ENCODE results near the gene TMEM98. TPM values are rescaled to one million over a fixed set of nuclear protein-coding genes. Genes with fewer than 3 reads are reported as not detected.
"Not testable (repeated sequence)": the region's sequence is repeated elsewhere in the genome, so short reads cannot be mapped to it uniquely, and the experiment has no call there.

The TMEM98 gene, protein sequence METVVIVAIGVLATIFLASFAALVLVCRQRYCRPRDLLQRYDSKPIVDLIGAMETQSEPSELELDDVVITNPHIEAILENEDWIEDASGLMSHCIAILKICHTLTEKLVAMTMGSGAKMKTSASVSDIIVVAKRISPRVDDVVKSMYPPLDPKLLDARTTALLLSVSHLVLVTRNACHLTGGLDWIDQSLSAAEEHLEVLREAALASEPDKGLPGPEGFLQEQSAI
- total RNA-seq, result 47.8 TPM

DNA sequence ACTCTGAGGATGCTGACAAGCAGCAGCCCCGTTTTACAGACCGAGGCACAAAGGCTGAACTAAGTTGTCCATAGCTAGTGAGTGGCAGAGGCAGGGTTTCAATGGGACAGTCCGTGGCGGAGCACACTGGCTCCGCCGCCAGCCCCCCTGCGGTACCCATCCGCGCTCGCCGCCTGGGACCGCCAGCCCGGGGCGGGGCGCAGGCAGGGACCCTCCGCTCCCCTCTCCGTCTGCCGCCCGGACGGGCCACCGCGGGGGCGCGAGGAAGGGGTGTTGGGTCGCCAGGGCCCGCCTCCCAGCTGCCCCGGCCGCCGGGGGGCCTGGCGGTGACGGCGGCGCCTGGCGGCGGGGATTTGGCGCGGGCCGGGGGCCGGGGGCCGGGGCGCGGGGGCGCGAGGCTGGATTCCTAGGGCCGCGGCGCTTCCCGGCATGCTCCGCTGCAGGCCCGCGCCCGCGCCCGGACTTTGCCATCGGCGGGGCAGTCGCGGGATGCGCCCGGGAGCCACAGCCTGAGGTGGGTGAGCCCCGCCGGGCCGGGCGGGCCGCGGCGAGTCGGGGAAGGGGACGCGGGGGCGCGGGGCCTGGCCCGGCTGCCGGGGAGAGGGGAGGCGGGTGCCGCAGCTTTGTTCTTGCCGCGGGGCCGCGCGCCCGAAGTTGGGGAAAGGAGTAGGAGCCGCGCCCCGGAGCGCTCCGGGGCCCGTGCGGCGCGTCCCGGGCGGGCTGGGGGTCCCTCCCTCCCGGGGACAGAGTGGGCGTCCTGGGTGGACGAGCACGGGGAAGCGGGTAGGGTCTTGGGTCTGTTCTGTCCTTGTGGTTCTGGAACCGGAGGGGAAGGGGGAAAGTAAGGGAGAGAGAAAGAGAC lies at the start of gene TMEM98:
Gene TMEM98, plus strand, starts transcription at position 430 of the 862 bp plus-strand sequence. CDS start 3,376 bp downstream, outside the sequence.
- peak; percentile 64 for DNase-seq

DNA sequence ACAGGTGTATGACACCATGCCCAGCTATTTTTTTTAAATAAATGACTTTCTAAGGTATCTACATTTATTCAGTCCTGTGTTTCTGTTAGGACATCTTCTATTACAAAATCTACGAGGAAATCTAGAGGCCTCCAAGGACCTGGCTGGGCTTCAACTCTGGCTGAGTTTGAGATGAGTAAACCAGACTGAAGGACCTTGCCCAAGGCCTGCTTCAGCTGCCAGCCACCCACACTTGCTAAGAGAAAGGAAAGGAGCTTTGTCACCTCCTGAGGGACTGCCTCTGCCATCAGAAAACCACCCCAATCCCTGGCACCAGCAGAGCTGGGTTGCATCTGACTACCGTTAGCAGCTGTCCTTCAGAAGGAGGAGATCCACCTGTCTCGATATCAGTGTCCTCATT lies 49.7 kb upstream of the TMEM98 start:
- no peak for DNase-seq

DNA sequence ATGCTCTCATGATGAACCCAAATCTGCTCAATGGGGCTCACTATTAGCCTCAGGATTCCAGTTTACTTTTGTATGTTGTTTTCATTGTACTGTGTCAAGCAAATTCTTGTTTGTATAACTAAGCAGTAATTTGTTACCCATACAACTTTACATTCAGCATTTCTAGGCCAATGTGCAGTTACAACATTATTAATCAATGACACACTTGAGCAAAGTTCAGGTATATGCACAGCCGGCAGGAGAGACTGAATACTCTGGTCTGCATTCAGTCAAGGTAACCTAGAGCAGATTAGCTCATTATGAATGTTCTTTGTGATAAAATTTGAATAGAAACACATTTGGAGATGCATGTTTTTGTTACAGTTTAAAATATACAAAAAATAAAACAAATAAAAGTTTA lies 48.8 kb upstream of the TMEM98 start:
- no peak for DNase-seq

DNA sequence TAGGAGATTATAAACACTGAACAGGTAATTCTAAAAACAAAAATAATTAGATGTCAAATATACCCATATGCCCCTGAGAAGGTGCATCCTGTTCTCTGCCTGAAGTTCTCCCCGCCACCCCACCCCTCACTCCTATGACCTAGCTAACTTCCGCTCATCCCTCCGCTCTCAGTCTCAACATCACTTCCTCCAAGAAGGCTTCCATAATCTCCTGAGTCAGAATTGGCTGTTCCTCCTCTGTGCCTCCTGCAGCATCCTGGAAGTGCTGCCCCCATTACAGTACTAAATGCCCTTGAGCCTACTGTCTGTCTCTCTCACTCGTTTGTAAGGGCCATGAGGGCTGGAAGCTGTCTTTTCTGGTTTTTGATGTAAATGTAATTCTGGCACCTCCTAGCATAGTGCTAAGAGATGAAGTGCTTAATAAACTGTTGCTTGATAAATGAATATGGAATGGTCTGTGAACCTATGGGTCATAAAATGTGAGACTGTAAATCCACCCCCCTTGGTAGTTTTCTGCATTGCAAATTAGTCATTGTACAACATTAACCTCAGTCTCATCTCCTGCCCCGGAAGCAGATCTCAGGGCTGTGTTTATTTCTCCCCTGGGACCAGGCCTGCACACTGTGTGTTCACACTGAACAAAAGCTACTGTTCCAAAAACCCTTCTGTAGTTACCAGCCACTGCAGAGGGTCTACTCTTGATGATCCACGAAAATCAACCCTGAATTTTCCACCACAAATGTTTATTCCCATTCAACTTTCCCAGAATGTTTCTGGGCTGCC lies 47.1 kb upstream of the TMEM98 start:
- DNase-seq, result no peak

DNA sequence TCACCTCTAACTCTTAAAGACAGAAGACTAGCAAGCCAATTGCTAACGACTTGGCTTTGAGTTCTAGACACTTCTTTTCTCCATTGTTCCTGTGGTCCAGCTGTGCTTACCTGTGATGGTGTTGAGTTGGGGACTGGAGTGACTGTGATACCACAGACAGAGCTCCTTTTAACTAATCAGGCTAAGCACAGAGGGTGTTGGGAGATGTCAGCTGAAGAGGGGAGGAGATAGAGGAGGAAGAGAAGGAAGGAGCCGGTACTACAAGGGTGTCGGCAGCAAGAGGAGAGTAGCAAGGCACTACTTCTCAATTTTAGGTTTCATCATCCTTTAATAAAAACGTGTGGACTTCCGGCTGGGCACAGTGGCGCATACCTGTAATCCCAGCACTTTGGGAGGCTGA lies 45.9 kb upstream of the TMEM98 start:
- no peak for DNase-seq

DNA sequence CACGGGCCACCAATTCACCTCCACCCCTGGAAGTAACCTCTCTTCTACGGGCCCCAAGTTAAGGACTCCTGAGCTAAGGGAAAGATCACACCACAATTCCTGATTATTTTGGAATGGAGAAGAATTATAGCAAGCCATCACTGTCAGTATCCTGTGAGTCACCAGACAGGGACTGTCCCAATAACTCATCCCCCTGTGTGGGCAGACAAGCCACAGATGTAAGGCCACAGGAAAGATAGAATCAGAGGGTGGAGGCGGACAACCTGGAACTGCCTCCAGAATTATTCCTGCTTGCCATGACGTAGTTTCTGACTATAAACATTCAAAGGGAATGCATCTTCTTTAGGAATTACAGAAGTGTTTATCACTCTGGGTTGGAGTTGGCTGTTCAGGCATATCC lies 45.2 kb upstream of the TMEM98 start:
- DNase-seq, result no peak

DNA sequence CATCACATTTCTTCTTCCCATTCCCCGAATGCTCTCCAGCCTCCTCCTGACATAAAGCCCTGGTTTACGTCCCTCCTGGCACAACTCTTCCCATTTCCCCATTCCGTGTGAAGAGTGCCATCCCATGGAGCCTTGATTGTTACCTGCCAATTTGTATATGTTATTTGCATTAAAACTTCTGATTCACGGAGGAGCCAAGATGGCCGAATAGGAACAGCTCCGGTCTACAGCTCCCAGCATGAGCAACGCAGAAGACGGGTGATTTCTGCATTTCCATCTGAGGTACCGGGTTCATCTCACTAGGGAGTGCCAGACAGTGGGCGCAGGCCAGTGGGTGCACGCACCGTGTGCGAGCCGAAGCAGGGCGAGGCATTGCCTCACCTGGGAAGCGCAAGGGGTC lies 41.0 kb upstream of the TMEM98 start:
- DNase-seq, result not testable (repeated sequence)

DNA sequence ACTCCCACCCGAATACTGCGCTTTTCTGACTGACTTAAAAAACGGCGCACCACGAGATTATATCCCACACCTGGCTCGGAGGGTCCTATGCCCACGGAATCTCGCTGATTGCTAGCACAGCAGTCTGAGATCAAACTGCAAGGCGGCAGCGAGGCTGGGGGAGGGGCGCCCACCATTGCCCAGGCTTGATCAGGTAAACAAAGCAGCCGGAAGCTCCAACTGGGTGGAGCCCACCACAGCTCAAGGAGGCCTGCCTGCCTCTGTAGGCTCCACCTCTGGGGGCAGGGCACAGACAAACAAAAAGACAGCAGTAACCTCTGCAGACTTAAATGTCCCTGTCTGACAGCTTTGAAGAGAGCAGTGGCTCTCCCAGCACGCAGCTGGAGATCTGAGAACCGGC lies 40.5 kb upstream of the TMEM98 start:
- DNase-seq, result not testable (repeated sequence)

DNA sequence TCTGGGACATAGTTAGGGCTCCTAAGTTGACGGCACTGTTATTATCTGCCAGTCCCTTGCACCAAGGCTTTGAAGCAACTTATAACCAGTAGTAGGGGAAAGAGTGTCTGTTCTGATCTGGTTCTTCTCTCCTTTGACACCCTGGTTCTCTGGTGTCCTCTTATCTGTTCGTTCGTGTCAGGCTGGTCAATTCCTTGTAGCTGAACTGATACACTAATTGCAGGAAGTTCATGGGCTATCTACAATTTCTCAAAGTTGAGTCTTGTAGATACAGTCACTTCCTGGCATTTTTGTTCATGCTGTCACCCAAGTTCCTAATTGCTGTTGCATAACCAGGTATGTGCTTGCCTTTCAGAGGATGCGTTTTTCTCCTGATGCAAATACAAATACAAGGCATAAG lies 33.7 kb upstream of the TMEM98 start:
- DNase-seq, result no peak

DNA sequence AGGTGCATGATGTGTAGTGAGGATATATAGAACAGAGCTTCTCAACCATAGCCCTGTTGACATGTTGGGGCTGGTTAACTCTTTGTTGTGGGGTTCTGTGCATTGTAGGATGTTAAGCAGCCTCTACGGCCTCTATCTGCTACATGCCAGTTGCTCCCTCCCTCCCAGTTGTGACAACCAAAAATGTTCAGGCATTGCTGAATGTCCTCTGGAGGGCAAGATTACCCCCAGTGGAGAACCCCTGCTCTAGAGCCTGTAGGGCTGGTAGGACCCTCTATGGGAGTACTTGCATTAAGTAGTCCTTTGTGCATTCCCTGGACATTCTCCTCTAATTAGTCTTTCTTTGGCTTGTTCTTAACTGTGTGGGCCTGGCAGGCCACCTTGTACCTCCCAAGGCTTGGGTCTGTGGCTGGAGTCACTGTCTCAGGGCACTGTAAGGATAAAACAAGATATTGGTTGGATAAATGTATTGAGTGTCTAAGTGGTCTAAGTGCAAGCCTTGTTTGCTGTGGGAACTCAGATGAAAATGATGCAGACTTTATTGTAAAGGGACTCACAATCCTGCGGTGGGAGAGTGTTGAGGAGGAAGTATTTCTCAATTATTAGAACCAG lies 31.2 kb upstream of the TMEM98 start:
- DNase-seq, result no peak

DNA sequence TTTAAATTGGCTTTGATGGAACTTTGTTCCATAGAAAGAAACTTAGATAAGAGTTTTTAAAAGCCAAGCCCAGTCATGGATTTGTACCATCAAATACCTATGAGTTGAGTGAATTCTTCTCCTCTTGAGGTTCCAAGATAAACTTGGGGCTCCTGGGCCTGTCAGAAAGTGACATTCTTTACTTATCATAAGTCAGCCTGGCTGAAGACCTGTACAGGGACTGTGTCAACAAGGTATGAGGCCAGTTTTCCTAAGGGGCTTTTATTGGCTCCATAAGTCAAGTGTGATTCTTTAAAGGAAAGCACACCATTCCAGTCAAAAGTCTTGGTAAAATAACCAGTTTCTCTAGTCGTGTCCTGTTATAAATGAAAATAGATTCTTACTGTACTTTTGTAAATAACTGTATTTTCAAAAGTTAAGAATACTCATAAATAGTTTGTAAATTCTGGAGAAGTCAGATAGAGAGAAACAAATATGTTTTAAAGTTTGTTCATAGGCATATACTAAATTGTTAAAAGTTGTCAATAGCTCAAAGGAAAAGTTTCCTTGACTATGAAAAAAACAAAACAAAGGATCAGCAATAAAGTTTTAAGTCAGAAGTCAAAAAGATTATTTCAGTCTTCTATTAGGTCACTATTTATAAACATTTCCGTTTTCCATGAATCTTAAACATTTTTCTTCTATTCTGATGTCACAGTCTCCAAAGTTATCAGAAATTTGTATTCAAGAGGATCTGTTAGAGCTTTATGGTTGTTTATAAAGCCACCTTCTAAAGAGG lies 28.5 kb upstream of the TMEM98 start:
- no peak for DNase-seq

DNA sequence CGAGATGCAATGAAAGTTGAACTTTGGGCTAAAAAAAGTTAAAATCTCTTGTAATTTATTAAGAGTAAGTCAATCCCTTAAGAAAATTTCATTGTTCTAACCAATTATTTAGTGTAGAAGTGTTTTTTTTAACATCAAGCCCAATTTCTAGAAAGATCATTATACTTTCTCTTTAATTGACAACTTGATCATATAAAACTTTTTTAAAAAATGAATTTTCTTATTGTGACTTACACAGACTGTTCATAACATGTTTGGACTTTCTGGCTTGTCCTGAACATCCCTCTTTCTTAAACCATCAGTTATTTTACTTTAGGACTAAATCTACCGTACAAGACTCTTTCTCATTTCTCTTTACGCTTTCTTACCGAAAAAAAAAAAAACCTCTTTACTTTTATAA lies 26.2 kb upstream of the TMEM98 start:
- no peak for DNase-seq

DNA sequence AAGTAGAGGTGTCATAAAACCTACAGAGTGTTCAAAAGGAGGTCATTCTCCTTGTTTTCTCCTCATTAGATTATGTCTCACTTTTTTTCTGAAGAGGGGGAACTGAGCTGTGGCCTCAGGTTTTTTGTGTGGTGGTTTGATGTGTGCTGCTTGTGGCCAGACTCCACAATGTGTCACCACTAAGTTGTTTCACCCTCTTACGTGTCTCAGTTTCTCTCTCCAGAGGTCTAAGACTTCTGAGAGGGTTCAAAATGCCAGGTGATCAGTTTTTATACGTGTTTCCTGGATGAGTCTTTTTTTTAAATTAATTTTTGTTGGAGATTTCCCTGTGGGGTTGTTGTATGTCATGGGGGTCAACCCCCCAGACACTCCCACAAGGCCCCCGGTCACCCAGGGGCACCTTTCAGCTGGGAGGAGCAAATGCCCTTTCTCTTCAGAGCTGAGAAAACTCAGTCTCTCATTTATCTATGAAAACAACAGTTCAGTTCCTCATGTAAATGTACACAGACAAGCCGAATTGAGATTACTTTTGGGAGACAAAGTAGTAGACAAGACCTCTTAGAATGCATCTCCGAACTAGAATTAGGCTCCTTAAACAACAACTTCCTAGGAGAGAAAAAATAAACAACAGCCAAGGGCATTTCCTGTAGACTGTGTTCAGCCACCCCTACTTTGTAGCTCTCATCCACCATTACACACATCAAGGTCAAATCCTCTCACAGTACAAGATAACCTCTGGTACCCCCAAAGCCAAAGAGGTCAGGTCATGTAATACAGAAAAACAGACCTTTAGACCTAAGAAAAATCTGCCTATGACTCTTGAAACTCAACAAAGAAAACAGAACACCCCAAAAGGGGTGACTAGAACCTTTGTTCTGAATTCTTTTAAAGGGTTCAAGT lies 23.9 kb upstream of the TMEM98 start:
- DNase-seq, result no peak

DNA sequence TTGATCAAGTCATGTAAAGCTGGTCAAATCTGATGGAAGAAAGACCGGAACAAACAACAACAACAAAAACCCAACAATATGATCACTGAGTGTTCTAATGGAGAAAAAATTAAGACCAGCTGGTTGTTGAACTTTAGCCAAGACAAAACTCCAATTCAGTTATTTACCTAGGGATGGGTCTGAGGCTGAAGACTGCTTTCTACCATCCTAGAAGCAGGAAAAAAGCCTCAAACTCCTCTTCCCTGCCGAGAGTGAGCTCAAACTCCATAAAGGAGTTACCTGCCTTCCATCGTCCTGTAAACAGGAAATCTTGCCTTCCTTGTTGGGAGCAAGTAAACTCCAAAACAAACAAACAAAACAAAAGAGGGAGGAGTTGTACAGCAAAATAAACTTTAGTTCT lies 23.1 kb upstream of the TMEM98 start:
- DNase-seq, result no peak

DNA sequence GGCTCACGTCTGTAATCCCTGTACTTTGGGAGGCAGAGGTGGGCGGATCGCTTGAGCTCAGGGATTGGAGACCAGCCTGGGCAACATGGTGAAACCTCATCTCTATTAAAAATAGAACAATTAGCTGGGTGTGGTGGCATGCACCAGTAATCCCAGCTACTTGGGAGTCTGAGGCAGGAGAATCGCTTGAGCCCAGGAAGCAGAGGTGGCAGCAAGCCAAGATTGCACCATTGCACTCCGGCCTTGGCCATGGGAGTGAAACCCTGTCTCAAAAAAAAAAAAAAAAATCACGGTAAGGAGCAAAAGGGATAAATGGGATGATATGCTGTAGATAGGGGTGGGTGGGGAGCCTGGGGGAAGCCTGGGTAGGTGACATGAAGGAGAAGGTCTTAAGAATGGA lies 20.4 kb upstream of the TMEM98 start:
- DNase-seq, result no peak

DNA sequence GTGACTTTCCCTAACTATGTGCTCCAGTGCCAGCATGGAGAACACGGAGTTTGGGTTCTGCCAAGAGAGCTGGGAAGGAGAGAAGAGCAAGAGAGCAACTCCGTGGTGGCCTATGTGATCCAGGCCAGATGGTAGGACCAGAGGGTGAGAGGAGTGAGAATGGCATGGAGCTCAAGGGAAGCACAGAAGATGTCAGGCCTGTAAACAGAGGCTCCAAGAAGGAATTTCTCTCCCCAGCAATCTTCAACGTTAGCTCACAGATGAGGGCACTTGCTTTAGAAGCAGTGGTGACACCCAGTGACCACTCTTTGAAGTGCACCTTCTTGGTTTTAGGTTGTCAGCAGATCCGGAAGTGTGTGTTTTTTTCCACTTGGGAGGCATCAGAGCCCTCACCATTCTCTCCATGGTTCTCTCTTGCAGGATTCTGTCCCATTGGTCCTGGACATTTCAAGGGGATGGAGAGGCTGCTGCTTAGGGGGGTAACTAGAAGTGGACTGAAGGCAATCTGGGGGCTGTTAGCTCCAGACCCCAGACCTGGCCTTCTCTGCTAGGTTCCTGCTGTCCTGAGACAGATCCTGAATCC lies 18.1 kb upstream of the TMEM98 start:
- DNase-seq, result peak; percentile 79

DNA sequence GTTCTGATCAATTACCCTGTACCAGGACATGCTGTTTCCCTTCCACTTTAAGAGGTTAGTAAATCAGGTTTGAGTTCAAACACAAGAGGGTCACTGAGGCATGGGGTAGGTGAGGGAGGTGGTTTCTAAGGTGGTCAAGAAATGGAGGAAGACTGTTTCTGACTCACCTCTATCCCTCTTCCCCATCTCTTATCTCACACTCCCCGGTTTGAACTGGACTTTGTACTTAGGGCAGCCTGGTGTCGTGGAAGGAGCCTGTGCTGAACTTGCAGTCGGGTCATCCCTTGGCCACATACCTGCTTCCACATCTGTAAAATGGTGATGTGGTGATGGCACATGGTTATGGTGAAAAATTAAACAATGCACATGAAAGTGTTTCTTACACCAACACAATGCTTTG lies 17.2 kb upstream of the TMEM98 start:
- no peak for DNase-seq

DNA sequence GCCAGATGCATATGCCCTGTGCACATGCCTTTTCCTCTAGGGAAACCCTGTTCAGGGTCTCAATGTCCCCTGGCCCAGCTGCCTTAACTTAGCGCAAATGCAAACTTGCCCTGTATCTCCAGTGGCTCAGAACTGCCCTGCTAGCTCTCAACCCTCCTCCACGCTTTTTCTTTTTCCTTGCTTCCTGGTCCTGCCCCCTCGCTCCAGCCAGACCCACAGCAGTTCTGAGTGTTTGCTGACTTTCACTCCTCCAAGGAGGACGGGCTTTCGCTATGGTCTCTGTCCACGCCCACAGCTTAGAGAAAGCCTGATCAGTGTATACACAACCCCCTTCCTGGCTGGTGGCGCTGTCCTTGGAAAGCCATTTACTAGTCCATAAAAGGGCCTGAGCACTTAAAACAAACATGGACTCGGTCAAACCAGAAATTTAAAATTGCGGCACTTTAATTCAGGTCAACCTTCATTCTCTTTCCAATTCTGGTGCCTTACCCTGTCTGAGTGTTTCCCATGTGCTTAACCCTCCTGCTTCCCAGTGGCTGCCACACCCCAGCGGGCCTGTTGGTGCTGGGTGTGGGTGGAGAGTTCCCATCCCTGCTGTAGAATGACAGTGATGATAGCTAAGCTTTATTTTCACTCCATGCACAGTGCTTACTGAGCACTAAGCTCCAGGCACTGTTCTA lies 15.6 kb upstream of the TMEM98 start:
- peak; percentile 65 for DNase-seq

DNA sequence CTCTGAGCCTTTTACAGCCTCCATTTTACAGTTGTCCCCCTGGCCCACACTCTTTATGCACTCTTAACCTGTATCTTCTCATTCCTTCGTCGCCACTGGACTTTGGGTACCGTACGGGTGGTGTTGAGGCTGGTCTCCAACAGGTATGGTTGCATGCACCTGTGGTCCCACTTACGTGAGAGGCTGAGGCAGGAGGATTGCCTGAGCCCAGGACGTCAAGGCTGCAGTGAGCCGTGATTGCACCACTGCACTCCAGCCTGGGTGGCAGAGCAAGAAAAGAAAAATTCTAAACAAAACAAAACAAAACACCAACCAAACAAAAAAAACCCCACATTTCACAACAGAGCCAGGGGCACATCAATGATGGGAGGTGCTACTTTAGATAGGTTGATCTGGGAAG lies 14.4 kb upstream of the TMEM98 start:
- no peak for DNase-seq

DNA sequence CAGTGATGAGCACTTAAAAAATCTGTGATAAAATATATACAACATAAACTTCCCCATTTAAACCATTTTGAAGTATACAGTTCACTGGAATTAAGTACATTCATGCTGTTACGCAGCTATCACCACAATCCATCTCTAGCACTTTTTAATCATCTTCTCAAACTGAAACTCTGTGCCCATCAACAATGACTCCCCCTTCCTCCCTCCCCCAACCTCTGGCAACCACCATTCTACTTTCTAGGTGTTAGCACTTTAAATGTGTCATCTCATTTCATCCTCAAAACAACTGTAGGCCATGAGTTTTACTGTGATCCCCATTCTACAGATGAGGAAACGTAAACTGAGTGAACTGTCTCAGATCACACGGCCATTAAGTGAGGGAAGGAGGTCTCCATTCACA lies 13.8 kb upstream of the TMEM98 start:
- no peak for DNase-seq

Measured in tongue (tissue), 2 donors.